Duodenal mucosa (tissue), 2 donors: ENCODE results near the gene PDCL2.
"Not testable (repeated sequence)": the region's sequence is repeated elsewhere in the genome, so short reads cannot be mapped to it uniquely, and the experiment has no call there.

Experiments used
- H3K27ac ChIP-seq: one replicate; pipeline ENCODE4 v1.7.0; 2013; ENCODE audit warnings: low read depth, low read length
- H3K27me3 ChIP-seq, 2 donors: one replicate each; pipeline ENCODE4 v1.7.0; 2013; ENCODE audit warnings: low read length in 2 of 2, control low read depth in 1 of 2; ENCODE audit not compliant: insufficient read depth in 2 of 2, control insufficient read depth in 1 of 2
- H3K36me3 ChIP-seq, 2 donors: one replicate each; pipeline ENCODE4 v1.7.0; 2013; ENCODE audit warnings: low read length in 2 of 2, control low read depth in 1 of 2; ENCODE audit not compliant: insufficient read depth in 2 of 2, control insufficient read depth in 1 of 2
- H3K4me1 ChIP-seq, 2 donors: one replicate each; pipeline ENCODE4 v1.7.0; 2013; ENCODE audit warnings: low read length in 2 of 2, control low read depth in 1 of 2; ENCODE audit not compliant: insufficient read depth in 2 of 2, control insufficient read depth in 1 of 2
- H3K4me3 ChIP-seq, 2 donors: one replicate each; pipeline ENCODE4 v1.7.0; 2013; ENCODE audit warnings: low read length in 2 of 2, low read depth in 1 of 2
- H3K9ac ChIP-seq, 2 donors: one replicate each; pipeline ENCODE4 v1.7.0; 2013; ENCODE audit warnings: low read length in 2 of 2, low read depth in 1 of 2
- H3K9me3 ChIP-seq, 2 donors: one replicate each; pipeline ENCODE4 v1.7.0; 2013; ENCODE audit warnings: low read length in 2 of 2, control low read depth in 1 of 2; ENCODE audit not compliant: control insufficient read depth in 1 of 2

PDCL2 gene

DNA sequence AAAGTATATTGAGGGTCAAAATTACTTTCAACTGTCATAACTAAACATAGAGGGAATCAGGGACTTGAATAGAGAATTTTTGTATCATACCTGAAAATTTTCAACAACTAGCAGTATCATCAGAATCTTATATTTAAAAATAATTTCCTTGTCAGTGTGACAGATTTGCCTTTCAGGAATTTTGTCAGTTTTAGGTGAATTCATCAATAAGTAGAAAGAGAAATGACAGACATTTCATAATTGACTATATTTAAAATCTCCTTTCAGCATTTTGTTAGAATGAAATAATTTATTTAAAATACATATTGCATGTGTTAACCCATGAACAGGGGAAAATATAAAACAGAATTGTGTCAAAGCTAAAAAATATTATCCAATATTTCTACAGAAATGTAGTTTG lies 8.6 kb upstream of the PDCL2 start:
- Histone ChIP-seq H3K27me3 (no peaks in the 10 kb centered on the region), H3K9me3 (no peaks in the 10 kb centered on the region), H3K4me1 (no peaks in the 10 kb centered on the region), H3K9ac (no peak overlapping the region), H3K4me3 (no peak overlapping the region), H3K36me3 (no peaks in the 10 kb centered on the region), H3K27ac (no peak overlapping the region)

DNA sequence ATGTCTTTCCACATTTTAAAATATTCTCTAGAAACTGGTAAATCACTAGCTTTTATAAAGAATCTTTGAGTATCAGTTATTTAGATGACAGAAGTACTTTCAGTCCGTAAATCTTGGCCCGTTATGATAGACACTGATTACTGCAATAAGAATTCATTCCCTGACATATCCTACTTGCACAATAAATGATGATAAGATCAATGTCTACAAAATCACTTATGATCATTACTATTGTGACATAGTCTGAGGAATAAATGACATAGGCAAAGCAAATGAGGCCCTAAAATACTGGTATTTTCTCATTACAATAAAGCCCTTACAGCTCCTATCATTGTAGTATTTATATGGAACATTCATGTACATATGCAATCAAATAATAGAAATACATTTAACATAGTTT lies 6.6 kb upstream of the PDCL2 start:
- Histone ChIP-seq H3K4me3 (no peak overlapping the region), H3K36me3 (no peaks in the 10 kb centered on the region), H3K9me3 (no peaks in the 10 kb centered on the region), H3K27me3 (no peaks in the 10 kb centered on the region), H3K9ac (no peak overlapping the region), H3K27ac (no peak overlapping the region), H3K4me1 (no peaks in the 10 kb centered on the region)

DNA sequence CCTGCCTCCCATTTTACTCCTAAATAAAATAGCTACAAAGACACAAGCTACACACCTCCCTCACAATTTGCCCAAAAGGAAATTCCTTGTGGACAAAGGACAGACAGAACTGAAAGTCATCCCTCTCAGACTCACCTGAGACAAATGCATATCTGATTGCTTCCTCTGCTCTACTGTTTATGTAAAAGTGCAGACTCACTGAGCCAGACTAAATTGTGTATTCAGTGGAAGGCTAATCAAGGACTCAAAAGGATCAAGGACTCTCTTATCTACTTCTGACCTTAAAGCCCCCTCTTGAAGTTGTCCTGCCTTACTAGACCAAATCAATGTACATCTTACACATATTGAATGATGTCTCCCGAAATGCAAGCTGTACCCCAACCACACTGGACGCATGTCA lies 3.9 kb downstream of the PDCL2 start:
- Histone ChIP-seq H3K27me3 (no peaks in the 10 kb centered on the region), H3K27ac (no peak overlapping the region), H3K4me1 (no peaks in the 10 kb centered on the region), H3K36me3 (no peaks in the 10 kb centered on the region), H3K9ac (no peak overlapping the region), H3K4me3 (no peak overlapping the region), H3K9me3 (peaks cover 0 to 4% of the 10 kb centered on the region in 2 donors)

DNA sequence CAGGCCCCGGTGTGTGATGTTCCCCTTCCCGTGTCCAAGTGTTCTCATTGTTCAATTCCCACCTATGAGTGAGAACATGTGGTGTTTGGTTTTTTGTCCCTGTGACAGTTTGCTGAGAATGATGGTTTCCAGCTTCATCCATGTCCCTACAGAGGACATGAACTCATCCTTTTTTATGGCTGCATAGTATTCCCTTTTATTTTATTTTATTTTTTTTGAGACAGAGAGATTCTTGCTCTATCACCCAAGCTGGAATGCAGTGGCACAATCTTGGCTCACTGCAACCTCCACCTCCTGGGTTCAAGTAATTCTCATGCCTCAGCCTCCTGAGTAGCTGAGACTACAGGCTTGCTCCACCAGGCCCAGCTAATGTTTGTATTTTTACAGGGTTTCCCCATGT lies 9.3 kb downstream of the PDCL2 start:
- not testable (repeated sequence) for H3K36me3 ChIP-seq, H3K9ac ChIP-seq, H3K27me3 ChIP-seq, H3K9me3 ChIP-seq, H3K4me1 ChIP-seq, H3K4me3 ChIP-seq, H3K27ac ChIP-seq

- H3K9me3 ChIP-seq, result peaks cover under 1 to 4% of the 10 kb centered on the region in 2 donors
- H3K36me3 ChIP-seq, result no peaks in the 10 kb centered on the region
- H3K27ac ChIP-seq, result no peak overlapping the region
- H3K9ac ChIP-seq, result no peak overlapping the region
- H3K27me3 ChIP-seq, result no peaks in the 10 kb centered on the region
- no peak overlapping the region for H3K4me3 ChIP-seq
- no peaks in the 10 kb centered on the region for H3K4me1 ChIP-seq
Measured at GRCh38 chr4:55578341-55579010, 13.6 kb downstream of the PDCL2 start.

DNA sequence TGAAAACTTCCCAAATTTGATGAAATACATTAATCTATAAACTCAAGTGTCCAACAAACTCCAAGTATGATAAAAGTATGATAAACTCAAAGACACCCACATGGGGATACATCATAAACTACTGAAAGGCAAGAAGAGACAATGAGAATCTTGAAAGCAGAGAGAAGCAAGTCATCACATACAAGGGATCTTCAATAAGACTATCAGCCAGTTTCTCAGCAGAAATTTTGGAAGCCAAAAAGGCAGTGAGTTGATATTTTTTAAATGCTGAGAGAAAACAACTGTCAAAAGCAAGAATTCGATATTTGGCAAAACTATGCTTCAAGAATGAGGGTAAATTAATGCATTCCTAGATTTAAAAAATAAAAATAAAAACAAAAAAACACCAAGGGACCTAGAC lies 16.5 kb downstream of the PDCL2 start:
- Histone ChIP-seq H3K36me3 (no peaks in the 10 kb centered on the region), H3K27ac (no peak overlapping the region), H3K9ac (no peak overlapping the region), H3K9me3 (peaks cover 0 to 4% of the 10 kb centered on the region in 2 donors), H3K27me3 (no peaks in the 10 kb centered on the region), H3K4me3 (no peak overlapping the region), H3K4me1 (no peaks in the 10 kb centered on the region)

DNA sequence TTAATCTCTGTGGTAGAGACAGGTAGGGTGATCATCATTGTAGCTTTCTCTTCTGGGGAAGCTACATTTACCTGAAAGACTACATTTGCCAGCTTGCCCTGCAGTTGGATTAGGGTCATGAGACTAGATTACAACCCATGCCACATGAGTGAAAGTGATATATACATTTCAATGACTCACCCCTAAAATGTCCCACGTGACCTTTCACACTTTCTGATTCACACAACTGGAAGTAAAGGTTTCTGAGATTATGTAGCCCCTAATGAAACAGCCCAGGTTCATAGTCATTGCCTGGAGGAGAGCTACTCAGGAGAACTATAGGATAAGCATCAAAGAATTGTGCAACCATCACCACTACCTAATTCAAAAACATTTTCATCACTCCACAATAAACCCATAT lies 17.8 kb downstream of the PDCL2 start:
- Histone ChIP-seq H3K36me3 (no peaks in the 10 kb centered on the region), H3K27me3 (no peaks in the 10 kb centered on the region), H3K9me3 (peaks cover 0 to 4% of the 10 kb centered on the region in 2 donors), H3K27ac (no peak overlapping the region), H3K4me3 (no peak overlapping the region), H3K4me1 (no peaks in the 10 kb centered on the region), H3K9ac (no peak overlapping the region)

DNA sequence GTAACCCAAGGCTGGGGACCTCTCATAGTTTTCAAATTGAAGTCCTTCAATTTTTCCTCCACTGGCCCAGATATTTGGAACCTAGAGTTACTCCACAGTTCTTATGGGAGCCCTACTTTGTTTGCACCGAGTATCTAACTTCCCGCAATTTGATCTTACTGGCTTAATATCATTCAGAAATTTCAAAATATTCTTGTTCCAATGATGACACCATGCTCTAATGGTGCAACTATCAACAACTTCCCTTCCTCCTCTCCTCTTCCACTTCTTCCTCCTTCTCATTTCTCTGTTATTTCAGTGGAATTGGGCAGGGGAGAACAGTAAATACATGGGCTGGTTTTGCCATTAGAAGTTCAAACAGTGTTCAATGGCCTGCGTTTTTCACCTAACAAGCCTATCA lies 20.2 kb downstream of the PDCL2 start:
- Histone ChIP-seq H3K9me3 (peaks cover 0 to 4% of the 10 kb centered on the region in 2 donors), H3K36me3 (no peaks in the 10 kb centered on the region), H3K27ac (no peak overlapping the region), H3K27me3 (no peaks in the 10 kb centered on the region), H3K9ac (no peak overlapping the region), H3K4me3 (no peak overlapping the region), H3K4me1 (no peaks in the 10 kb centered on the region)

GRCh38 chr4:55568905-55569504 lies 23.0 kb downstream of the PDCL2 start:
- Histone ChIP-seq H3K36me3 (no peaks in the 10 kb centered on the region), H3K27ac (no peak overlapping the region), H3K27me3 (no peaks in the 10 kb centered on the region), H3K4me3 (no peak overlapping the region), H3K9me3 (no peaks in the 10 kb centered on the region), H3K4me1 (no peaks in the 10 kb centered on the region), H3K9ac (no peak overlapping the region)

GRCh38 chr4:55561889-55562288 lies 30.2 kb downstream of the PDCL2 start:
- Histone ChIP-seq H3K27me3 (no peaks in the 10 kb centered on the region), H3K9ac (no peak overlapping the region), H3K4me1 (no peaks in the 10 kb centered on the region), H3K27ac (no peak overlapping the region), H3K36me3 (no peaks in the 10 kb centered on the region), H3K4me3 (no peak overlapping the region), H3K9me3 (no peaks in the 10 kb centered on the region)
